ENCODE data around the gene SNCB.

SNCB gene

GRCh38 chr5:176654856-176655255 lies 24.5 kb upstream of the SNCB start:
- Mint-ChIP-seq H3K4me3 (no peak overlapping the region), H3K36me3 (ENCODE audit: low read depth) (peaks cover 16% of the 10 kb centered on the region), H3K9me3 (no peaks in the 10 kb centered on the region), H3K27me3 (ENCODE audit: low read depth) (no peaks in the 10 kb centered on the region), H3K27ac (no peak overlapping the region), H3K4me1 (ENCODE audit: low read depth) (peaks cover 37% of the 10 kb centered on the region)
- DNase-seq (ENCODE audit: low spot score) = no peak

DNA sequence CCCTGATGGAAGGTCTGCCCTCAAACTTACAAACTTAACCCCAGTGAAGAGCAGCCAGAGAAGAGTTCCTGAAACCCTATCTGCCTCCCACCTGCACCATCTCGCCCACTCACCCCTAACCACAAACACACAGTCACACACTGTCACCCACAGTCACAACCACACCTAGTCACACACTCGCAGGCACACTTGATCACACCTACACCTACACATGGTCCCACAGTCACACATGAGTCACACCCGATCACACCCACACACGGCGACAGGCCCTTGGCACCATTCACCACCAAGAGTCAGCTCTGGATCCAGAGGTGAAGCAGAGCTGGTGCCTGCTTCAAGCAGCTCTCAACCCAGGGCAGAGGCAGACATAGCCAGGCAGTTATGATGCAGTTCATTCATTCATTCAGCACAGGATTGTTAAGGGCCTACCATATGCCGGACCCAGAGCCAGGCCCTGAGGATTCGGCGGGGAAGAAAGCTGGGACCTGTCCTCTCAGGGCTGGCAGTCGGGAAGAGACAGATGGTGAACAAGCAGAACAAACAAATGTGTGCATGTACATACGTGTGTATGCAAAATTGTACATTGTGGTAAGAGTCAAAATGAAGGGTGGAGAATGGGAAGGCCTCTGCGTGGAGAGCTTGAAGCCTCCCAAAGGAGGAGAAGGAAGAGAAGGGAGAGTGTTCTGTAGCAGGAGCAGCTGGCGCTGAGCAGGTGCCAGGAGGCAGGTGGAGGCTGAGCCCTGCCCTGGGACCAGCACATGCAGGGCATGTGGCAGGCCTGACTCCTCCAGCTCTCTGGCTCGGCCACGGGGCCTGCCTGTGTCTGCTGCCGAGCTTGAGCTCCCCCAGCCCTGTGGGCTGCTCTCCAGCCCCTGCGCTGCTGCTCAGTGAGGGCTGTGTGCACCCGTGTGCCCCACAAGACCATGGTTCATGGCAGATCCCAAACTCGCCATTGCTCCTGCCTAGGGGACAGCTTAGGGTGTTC lies 23.4 kb upstream of the SNCB start:
- peak overlapping the region; percentile 49 for H3K27ac Mint-ChIP-seq
- no peaks in the 10 kb centered on the region for H3K27me3 Mint-ChIP-seq (ENCODE audit: low read depth)
- peaks cover 19% of the 10 kb centered on the region for H3K36me3 Mint-ChIP-seq (ENCODE audit: low read depth)
- DNase-seq (ENCODE audit: low spot score) = peak; percentile 86
- H3K9me3 Mint-ChIP-seq = no peaks in the 10 kb centered on the region
- no peak overlapping the region for H3K4me3 Mint-ChIP-seq
- H3K4me1 Mint-ChIP-seq (ENCODE audit: low read depth) = peaks cover 39% of the 10 kb centered on the region

- no peak overlapping the region for H3K27ac Mint-ChIP-seq
- no peaks in the 10 kb centered on the region for H3K9me3 Mint-ChIP-seq
- peaks cover 16% of the 10 kb centered on the region for H3K36me3 Mint-ChIP-seq (ENCODE audit: low read depth)
- DNase-seq (ENCODE audit: low spot score) = no peak
- no peaks in the 10 kb centered on the region for H3K27me3 Mint-ChIP-seq (ENCODE audit: low read depth)
- no peak overlapping the region for H3K4me3 Mint-ChIP-seq
- H3K4me1 Mint-ChIP-seq (ENCODE audit: low read depth) = peaks cover 33% of the 10 kb centered on the region
Measured at GRCh38 chr5:176652136-176652535, 21.8 kb upstream of the SNCB start.

DNA sequence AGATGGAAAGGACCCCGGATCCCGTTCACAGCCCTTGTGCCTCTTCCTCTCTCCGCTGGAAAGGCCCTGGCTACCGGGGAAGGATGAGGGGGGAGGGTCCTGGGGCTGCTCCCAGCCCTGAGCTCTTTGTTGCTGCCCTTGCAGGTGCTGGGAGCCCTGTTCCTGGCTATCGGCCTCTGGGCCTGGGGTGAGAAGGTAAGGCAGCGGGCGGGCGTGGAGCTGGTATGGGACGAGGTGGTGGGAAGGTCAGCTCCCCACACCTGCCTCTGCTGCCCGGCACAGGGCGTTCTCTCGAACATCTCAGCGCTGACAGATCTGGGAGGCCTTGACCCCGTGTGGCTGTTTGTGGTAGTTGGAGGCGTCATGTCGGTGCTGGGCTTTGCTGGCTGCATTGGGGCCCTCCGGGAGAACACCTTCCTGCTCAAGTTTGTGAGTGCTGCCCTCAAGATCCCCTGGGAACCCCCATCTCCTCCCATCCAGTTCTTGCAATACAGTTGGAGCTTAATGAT lies 21.2 kb upstream of the SNCB start:
- no peak overlapping the region for H3K27ac Mint-ChIP-seq

DNA sequence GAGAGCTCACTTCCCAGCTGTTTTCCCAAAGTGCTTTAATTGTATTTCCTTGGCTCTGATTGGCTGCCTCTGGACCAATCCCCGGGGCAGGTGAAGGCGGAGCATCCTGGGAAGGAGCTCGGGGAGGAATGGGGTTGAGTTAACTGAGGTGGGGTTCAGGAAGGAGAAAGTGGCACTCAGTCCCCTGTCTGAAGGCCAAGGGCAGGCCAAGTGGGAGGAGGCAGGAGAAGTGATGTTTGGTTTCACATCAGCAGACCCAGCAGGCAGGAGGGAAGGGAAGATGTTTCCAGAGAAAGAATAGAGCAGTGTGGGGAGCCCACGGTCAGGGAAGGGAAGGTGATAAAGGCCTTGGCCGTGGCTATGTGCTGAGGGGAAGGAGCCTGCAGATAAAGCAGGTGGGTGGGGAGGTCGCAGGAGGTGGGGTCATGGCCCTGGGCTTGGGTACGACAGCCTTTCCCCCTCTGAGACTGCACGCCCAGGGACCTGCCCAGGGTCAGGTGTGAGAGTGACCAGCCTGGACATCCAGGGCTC lies 20.1 kb upstream of the SNCB start:
- Mint-ChIP-seq H3K4me1 (ENCODE audit: low read depth) (peaks cover 42% of the 10 kb centered on the region), H3K27ac (peak overlapping the region; percentile 37), H3K4me3 (no peak overlapping the region), H3K9me3 (no peaks in the 10 kb centered on the region), H3K36me3 (ENCODE audit: low read depth) (peaks cover 13% of the 10 kb centered on the region), H3K27me3 (ENCODE audit: low read depth) (no peaks in the 10 kb centered on the region)
- no peak for DNase-seq (ENCODE audit: low spot score)

More for the DNA sequence above, 21.2 kb upstream of the SNCB start:
- Mint-ChIP-seq H3K27me3 (ENCODE audit: low read depth) (no peaks in the 10 kb centered on the region), H3K4me3 (no peak overlapping the region), H3K36me3 (ENCODE audit: low read depth) (peaks cover 16% of the 10 kb centered on the region), H3K4me1 (ENCODE audit: low read depth) (peaks cover 37% of the 10 kb centered on the region), H3K9me3 (no peaks in the 10 kb centered on the region)
- no peak for DNase-seq (ENCODE audit: low spot score)

DNA sequence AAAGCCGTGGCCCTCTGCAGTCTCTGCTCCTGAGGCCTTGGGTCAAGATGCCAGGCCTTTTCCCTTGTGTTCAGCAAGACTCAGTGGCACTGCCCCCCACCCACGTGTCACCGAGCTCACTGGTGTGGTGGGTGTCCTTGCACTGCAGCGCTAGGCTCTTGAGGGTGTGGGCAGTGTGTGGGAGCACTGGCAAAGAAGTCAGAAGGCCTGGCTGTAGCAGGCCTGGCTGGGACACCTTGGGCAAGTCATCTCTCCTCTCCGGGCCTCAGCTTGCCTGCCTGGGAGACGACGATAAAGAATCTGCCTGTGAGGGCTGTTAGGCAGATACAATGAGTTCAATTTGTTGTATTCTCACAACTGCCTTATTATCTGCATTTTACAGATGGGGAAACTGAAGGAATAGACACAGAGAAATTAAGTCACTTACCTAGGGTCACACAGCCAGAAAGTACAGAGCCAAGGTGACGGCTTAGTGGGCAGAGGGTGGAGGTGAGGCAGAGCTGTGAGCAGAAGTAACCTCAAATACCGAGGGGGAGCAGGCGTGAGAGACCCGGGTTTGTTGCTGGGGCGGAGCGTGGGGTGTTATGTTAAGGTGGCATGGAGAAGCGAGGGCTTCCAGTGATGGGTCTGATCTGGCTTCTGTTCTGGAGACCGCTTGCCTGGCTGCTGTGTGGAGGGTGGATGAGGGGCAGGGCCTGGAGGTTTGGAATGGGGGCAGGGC lies 18.3 kb upstream of the SNCB start:
- peak; percentile 16 for DNase-seq (ENCODE audit: low spot score)
- H3K4me1 Mint-ChIP-seq (ENCODE audit: low read depth) = peaks cover 41% of the 10 kb centered on the region
- H3K9me3 Mint-ChIP-seq = no peaks in the 10 kb centered on the region
- H3K27me3 Mint-ChIP-seq (ENCODE audit: low read depth) = no peaks in the 10 kb centered on the region
- H3K4me3 Mint-ChIP-seq = peak overlapping the region; percentile 84
- H3K36me3 Mint-ChIP-seq (ENCODE audit: low read depth) = peaks cover 9% of the 10 kb centered on the region
- H3K27ac Mint-ChIP-seq = peak overlapping the region; percentile 78

DNA sequence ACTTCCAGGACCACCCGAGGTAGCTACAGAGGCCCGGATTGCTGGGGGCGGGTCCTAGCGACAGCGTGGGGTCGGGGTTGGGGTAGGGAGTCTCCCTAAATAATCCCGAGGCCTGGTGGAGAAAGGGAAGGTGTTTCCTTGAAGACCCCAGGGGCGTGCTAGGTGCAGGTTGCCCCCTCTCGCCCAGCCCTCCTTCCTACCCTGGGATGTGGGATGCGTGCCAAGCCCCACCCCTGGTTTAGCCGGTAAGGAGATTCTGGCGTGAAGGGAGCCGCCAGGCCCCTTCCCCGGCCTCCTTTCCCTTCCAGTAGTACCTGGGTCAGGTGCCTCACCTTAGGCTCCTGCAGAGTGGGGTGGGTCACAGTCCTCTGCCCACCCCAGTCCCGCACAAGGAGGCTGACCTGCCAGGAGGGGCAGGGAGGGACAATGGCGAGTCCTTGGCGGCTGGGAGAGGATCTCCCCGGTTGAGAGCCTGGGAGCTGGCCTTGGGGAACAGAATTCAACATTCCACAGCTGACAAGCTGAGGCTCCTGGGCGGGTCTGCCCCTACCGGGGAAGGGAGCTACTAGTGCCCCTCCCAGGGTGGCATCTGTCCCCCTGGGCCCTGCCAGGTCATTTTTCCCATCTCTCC lies 17.6 kb upstream of the SNCB start:
- H3K4me1 Mint-ChIP-seq (ENCODE audit: low read depth) = peaks cover 35% of the 10 kb centered on the region
- H3K4me3 Mint-ChIP-seq = peak overlapping the region; percentile 84
- no peaks in the 10 kb centered on the region for H3K9me3 Mint-ChIP-seq
- H3K27me3 Mint-ChIP-seq (ENCODE audit: low read depth) = no peaks in the 10 kb centered on the region
- H3K36me3 Mint-ChIP-seq (ENCODE audit: low read depth) = peaks cover 2% of the 10 kb centered on the region
- H3K27ac Mint-ChIP-seq = peak overlapping the region; percentile 78
- no peak for DNase-seq (ENCODE audit: low spot score)

- H3K36me3 Mint-ChIP-seq (ENCODE audit: low read depth) = peaks cover 2% of the 10 kb centered on the region
- no peaks in the 10 kb centered on the region for H3K9me3 Mint-ChIP-seq
- peaks cover 32% of the 10 kb centered on the region for H3K4me1 Mint-ChIP-seq (ENCODE audit: low read depth)
Measured at GRCh38 chr5:176647030-176647842, 16.9 kb upstream of the SNCB start, which contains the start of gene TSPAN17. Gene TSPAN17, plus strand, starts transcription at chr5:176647484. Its CDS starts 132 bp downstream, at chr5:176647616.

GRCh38 chr5:176646707-176647029 lies 16.3 kb upstream of the SNCB start:
- H3K4me1 Mint-ChIP-seq (ENCODE audit: low read depth) = peaks cover 32% of the 10 kb centered on the region
- H3K27ac Mint-ChIP-seq = peak overlapping the region; percentile 86
- peaks cover 2% of the 10 kb centered on the region for H3K36me3 Mint-ChIP-seq (ENCODE audit: low read depth)
- DNase-seq (ENCODE audit: low spot score) = no peak
- H3K9me3 Mint-ChIP-seq = no peaks in the 10 kb centered on the region
- H3K4me3 Mint-ChIP-seq = peak overlapping the region; percentile 89
- no peaks in the 10 kb centered on the region for H3K27me3 Mint-ChIP-seq (ENCODE audit: low read depth)

More at GRCh38 chr5:176647030-176647842, 16.9 kb upstream of the SNCB start, which contains the start of gene TSPAN17:
- peak; percentile 100 for DNase-seq (ENCODE audit: low spot score)
- Mint-ChIP-seq H3K27me3 (ENCODE audit: low read depth) (no peaks in the 10 kb centered on the region), H3K4me3 (peak within 1 kb of the TSS; percentile 89), H3K27ac (peak within 1 kb of the TSS; percentile 86)

DNA sequence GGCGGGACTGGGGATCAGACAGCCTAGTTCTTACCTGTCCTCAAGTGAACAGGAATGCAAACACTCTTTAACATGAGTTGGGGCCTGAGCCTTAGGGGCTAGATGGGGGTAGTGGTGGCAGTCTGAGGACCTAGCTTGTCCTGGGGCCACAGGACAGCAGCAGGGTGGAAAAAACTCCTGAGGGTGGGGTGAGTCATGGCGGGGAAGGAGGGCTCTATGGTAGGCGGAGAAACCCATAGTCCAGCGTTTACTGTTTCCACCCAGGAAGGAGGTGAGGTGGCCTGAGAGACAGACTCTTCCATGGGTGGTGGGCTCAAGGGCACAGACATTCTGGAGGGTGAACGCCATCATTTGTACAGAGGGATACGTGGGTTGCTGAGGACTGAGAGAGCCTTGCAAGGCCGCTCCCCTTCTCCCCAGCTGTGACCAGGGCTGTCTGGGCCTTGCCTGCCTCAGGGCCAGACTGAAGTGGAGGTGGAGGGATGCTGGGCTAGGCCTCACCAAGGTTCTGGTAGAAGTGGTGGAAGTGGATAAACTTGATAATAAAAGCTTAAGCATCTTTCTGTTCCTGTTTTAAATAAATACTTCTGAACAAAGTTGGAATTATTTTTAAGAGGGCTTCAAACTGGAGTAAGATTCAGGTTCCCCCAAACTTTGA lies 15.8 kb upstream of the SNCB start:
- H3K4me3 Mint-ChIP-seq = peak overlapping the region; percentile 89
- DNase-seq (ENCODE audit: low spot score) = no peak
- no peaks in the 10 kb centered on the region for H3K27me3 Mint-ChIP-seq (ENCODE audit: low read depth)
- H3K4me1 Mint-ChIP-seq (ENCODE audit: low read depth) = peaks cover 32% of the 10 kb centered on the region
- H3K27ac Mint-ChIP-seq = peak overlapping the region; percentile 86
- H3K9me3 Mint-ChIP-seq = no peaks in the 10 kb centered on the region
- peaks cover 2% of the 10 kb centered on the region for H3K36me3 Mint-ChIP-seq (ENCODE audit: low read depth)

DNA sequence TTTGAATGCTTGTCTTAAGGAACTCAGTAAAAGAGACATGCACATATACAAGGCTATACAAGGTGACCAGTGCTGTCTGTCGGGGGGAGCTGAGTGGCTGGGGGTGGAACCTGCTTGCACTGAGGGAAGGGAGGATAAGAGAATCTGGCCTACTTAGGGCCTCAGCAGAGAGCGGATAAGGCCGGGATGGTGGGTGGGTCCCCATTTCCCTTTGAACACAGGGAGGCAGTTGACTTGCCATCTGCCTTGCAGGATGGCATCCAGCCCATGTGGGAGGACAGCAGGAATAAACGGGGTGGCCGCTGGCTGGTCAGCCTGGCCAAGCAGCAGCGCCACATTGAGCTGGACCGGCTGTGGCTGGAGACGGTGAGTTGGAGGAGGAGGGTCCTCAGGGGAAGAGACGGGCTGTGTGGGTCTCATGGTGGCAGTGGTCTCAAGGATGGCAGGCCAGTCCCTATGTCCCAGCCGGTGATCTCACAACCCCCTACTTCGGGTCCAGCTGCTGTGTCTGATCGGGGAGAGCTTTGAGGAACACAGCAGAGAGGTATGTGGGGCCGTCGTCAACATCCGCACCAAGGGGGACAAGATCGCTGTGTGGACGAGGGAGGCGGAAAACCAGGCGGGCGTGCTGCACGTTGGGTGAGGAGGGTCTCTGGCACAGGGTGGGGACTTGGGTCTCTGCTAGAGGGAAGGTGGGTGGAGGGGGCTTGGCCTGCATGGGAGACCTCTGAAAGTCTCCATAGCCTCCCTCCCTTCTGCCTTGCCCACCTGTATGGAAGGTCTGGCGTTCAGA lies 14.7 kb upstream of the SNCB start:
- no peak for DNase-seq (ENCODE audit: low spot score)
- Mint-ChIP-seq H3K4me1 (ENCODE audit: low read depth) (peaks cover 24% of the 10 kb centered on the region), H3K36me3 (ENCODE audit: low read depth) (peaks cover 2% of the 10 kb centered on the region), H3K27me3 (ENCODE audit: low read depth) (no peaks in the 10 kb centered on the region), H3K27ac (no peak overlapping the region), H3K9me3 (no peaks in the 10 kb centered on the region), H3K4me3 (peak overlapping the region; percentile 46)

DNA sequence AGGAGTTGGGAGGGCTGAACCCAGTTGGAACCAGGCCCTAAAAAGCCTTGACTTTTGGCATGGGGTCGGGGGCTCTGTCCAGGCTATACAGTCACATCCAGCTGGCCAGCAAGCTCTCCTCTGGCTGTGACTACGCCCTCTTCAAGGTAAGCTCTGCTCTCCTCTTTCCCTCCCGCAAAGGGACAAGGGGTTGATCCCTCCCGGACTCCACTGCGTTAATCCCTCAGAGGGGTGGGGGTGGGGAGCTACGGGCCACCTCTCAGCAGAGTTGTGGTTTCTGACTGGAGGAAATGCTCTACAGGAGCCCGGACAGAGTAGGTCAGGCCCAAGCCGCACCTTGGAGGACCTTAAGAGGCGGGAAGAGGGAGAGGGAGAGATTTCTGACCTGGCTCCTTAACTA lies 14.0 kb upstream of the SNCB start:
- Mint-ChIP-seq H3K27me3 (ENCODE audit: low read depth) (no peaks in the 10 kb centered on the region), H3K9me3 (no peaks in the 10 kb centered on the region), H3K27ac (no peak overlapping the region), H3K4me3 (no peak overlapping the region), H3K4me1 (ENCODE audit: low read depth) (peaks cover 19% of the 10 kb centered on the region), H3K36me3 (ENCODE audit: low read depth) (peaks cover 2% of the 10 kb centered on the region)
- DNase-seq (ENCODE audit: low spot score) = no peak

Measured in T-helper 2 cell treated with Interferon-gamma antibody and Interleukin-4, amounts not matched to agents 5 μg/mL and 100 μg/mL, for 36 hours (primary cell).